Panc1 (cell line): ENCODE measurements around the gene RBM47. TPM values are rescaled to one million over a fixed set of nuclear protein-coding genes. Genes with fewer than 3 reads are reported as not detected.
"Not testable (repeated sequence)": the region's sequence is repeated elsewhere in the genome, so short reads cannot be mapped to it uniquely, and the experiment has no call there.

Source experiments
- ATAC-seq: fragments of 200-7000 bp; cut with Tn5 transposase; 2 replicates; pipeline ENCODE4 v1.9.1; 2020; ENCODE audit warnings: mild to moderate bottlenecking, moderate library complexity
- BruUV-seq: library from RNA; stranded (reverse); fragments of 400-500 nt; replicated peaks from 2 replicates; lab custom pipeline; 2021; lab: Mats Ljungman, UMichigan
- CTCF ChIA-PET: fragments of 300-600 bp; sonication (Branson Sonifier 250); formaldehyde crosslinking; loops from one replicate; lab custom pipeline; 2022; ENCODE audit warnings: antibody characterized with exemption; lab: Charles Lee
- POLR2A ChIA-PET: fragments of 300-600 bp; sonication (Branson Sonifier 250); formaldehyde crosslinking; loops from one replicate; lab custom pipeline; 2022; ENCODE audit warnings: antibody characterized with exemption; lab: Charles Lee
- DNase-seq: peaks from one replicate; pipeline ENCODE4 v3.0.0-alpha.2; 2010; ENCODE audit warnings: low read depth, low spot score
- H3K27ac ChIP-seq: 2 replicates; pipeline ENCODE4 v1.5.1; 2011; ENCODE audit warnings: mild to moderate bottlenecking, low read length, inconsistent platforms
- H3K27me3 ChIP-seq: fragments of 200-500 bp; sonication (Bioruptor generic); 2 replicates; pipeline ENCODE4 v1.6.0; 2014; ENCODE audit warnings: low read length, inconsistent platforms; ENCODE audit not compliant: control insufficient read depth, insufficient read depth
- H3K36me3 ChIP-seq: fragments of 200-500 bp; sonication (Bioruptor generic); 2 replicates; pipeline ENCODE4 v1.5.1; 2014; ENCODE audit warnings: inconsistent platforms, mild to moderate bottlenecking, low read length, moderate library complexity; ENCODE audit not compliant: control insufficient read depth, insufficient read depth
- H3K4me1 ChIP-seq: 2 replicates; pipeline ENCODE4 v1.5.1; 2011; ENCODE audit warnings: inconsistent platforms, mild to moderate bottlenecking, low read length, moderate library complexity; ENCODE audit not compliant: control insufficient read depth, insufficient read depth
- H3K4me3 ChIP-seq, 2 experiments: 2 replicates each; pipeline ENCODE4 v1.5.1; 2011 to 2012; ENCODE audit warnings: low read depth in 2 of 2, low read length in 2 of 2, mild to moderate bottlenecking in 2 of 2, inconsistent platforms in 1 of 2, moderate library complexity in 1 of 2
- H3K9me3 ChIP-seq: fragments of 200-500 bp; sonication (Bioruptor generic); 2 replicates; pipeline ENCODE4 v1.5.1; 2014; ENCODE audit warnings: low read depth, mild to moderate bottlenecking, inconsistent platforms, low read length, moderate library complexity; ENCODE audit not compliant: control insufficient read depth, insufficient read depth
- POLR2AphosphoS5 ChIP-seq: IDR thresholded peaks from 2 replicates; pipeline ENCODE4 v1.6.1; 2012; ENCODE audit warnings: mild to moderate bottlenecking, low read depth, low read length, moderate library complexity
- SIN3A ChIP-seq: IDR thresholded peaks from 2 replicates; pipeline ENCODE4 v1.6.1; 2012; ENCODE audit warnings: low read depth, mild to moderate bottlenecking, low read length, moderate library complexity, borderline replicate concordance; ENCODE audit not compliant: insufficient read depth
- TCF7L2 ChIP-seq: IDR thresholded peaks from 2 replicates; pipeline ENCODE4 v1.6.1; 2011; ENCODE audit warnings: mild to moderate bottlenecking, low read depth, low read length, inconsistent platforms
- in situ Hi-C: cut with HindIII; loops from 2 replicates; pipeline ENCODE4 v1.10.0; 2016; ENCODE audit warnings: low sequenced_read_pairs, low pct_unique_long_range_greater_than_20kb
- intact Hi-C: fragments of 100-400 bp; cut with micrococcal nuclease; formaldehyde crosslinking; loops from one replicate; pipeline ENCODE4 v1.10.0; 2022; ENCODE audit not compliant: unreplicated experiment
- total RNA-seq: library from RNA; stranded (reverse); gene quantifications from one replicate; pipeline ENCODE4 v1.2.1, GENCODE V29; 2021; ENCODE audit not compliant: unreplicated experiment
- TF ChIP-seq, protein P1 (sequence below): fragments of 450-650 bp; IDR thresholded peaks from 2 replicates; pipeline ENCODE4 v1.5.1; 2017; ENCODE audit warnings: mild to moderate bottlenecking
- TF ChIP-seq, protein P2 (sequence below), 2 experiments: IDR thresholded peaks; 2 replicates each; pipeline ENCODE4 v1.6.1; 2011 to 2012; ENCODE audit warnings: low read depth in 2 of 2, control low read depth in 1 of 2, low read length in 1 of 2, mild to moderate bottlenecking in 1 of 2, moderate library complexity in 1 of 2; ENCODE audit not compliant: insufficient read depth in 1 of 2

Gene RBM47
- total RNA-seq, 1 experiment from 2014 or later: 2.0 TPM

DNA sequence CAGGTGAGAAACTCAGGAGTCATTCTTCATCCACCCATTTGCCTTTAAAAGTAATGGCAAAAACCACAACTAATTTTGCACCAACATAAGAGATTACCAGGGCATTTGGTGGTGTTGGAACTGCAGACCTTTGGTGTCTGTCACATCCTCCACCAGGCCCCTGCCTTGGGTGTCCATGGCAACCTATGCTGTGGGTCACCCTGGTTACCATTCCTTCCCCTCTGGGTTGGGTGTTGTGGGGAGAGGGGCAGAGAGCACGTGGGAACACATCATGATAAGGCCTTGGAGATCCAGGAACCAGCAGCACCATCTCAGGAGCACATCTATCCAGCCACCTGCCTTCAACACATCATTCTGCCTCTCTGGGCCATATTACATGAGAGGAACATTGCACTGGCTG is 217.3 kb downstream of the RBM47 start:
- no peaks in the 10 kb centered on the region for H3K36me3 ChIP-seq
- POLR2A ChIA-PET: no interaction called here
- H3K27ac ChIP-seq: no peak overlapping the region
- TF ChIP-seq TCF7L2 (no peak), POLR2AphosphoS5 (no peak), SIN3A (no peak)
- H3K27me3 ChIP-seq: no peaks in the 10 kb centered on the region
- in situ Hi-C loops (no loop called here), intact Hi-C loops (no loop called here)
- BruUV-seq: no TSS peak
- CTCF ChIA-PET: interaction anchor here (0.6 kb wide), 1 partner anchor 15 kb away, joined by 11 read pairs; no protein-coding TSS in a partner anchor
- DNase-seq: no peak
- no peak overlapping the region for H3K4me3 ChIP-seq
- no peak for ATAC-seq
- no peaks in the 10 kb centered on the region for H3K4me1 ChIP-seq
- no peaks in the 10 kb centered on the region for H3K9me3 ChIP-seq

DNA sequence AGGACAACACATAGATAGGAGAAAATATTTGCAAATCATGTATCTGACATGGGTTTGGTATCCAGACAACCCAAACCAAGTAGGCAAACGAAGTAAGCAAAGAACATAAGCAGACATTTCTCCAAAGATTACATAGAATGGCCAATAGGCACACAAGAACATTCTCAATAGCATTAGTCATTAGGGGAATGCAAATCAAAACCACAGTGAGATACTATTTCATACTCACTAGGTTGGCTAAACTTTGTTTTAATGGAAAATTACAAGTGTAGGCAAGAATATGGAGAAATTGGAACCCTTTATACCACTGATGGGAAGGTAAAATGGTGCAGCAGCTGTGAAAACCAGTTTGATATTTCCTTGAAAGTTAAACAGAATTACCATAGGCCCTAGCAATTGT is 219.8 kb downstream of the RBM47 start:
- H3K4me3 ChIP-seq: no peak overlapping the region
- ChIA-PET CTCF (interaction anchor here (0.6 kb wide), 1 partner anchor 222 kb away, joined by 3 read pairs; no protein-coding TSS in a partner anchor), POLR2A (no interaction called here)
- DNase-seq (no peak), ATAC-seq (no peak)
- no peaks in the 10 kb centered on the region for H3K27me3 ChIP-seq
- in situ Hi-C loops: no loop called here
- no peak overlapping the region for H3K27ac ChIP-seq
- intact Hi-C loops: no loop called here
- TF ChIP-seq, protein P1, sequence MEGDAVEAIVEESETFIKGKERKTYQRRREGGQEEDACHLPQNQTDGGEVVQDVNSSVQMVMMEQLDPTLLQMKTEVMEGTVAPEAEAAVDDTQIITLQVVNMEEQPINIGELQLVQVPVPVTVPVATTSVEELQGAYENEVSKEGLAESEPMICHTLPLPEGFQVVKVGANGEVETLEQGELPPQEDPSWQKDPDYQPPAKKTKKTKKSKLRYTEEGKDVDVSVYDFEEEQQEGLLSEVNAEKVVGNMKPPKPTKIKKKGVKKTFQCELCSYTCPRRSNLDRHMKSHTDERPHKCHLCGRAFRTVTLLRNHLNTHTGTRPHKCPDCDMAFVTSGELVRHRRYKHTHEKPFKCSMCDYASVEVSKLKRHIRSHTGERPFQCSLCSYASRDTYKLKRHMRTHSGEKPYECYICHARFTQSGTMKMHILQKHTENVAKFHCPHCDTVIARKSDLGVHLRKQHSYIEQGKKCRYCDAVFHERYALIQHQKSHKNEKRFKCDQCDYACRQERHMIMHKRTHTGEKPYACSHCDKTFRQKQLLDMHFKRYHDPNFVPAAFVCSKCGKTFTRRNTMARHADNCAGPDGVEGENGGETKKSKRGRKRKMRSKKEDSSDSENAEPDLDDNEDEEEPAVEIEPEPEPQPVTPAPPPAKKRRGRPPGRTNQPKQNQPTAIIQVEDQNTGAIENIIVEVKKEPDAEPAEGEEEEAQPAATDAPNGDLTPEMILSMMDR: no peak
- no peaks in the 10 kb centered on the region for H3K9me3 ChIP-seq
- H3K4me1 ChIP-seq: no peaks in the 10 kb centered on the region
- no TSS peak for BruUV-seq
- no peaks in the 10 kb centered on the region for H3K36me3 ChIP-seq

DNA sequence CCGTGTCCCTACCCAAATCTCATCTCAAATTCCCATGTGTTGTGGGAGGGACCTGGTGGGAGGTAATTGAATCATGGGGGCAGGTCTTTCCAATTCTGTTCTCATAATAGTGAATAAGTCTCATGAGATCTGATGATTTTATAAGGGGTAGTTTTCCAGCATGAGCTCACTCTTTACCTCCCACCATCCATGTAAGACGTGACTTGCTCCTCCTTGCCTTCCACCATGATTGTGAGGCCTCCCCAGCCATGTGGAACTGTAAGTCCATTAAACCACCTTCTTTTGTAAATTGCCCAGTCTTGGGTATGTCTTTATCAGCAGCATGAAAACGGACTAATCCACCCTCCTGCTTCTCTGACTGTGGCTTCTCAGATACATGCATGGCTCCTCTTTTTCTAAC is 222.2 kb downstream of the RBM47 start:
- intact Hi-C loops: not testable (repeated sequence)

DNA sequence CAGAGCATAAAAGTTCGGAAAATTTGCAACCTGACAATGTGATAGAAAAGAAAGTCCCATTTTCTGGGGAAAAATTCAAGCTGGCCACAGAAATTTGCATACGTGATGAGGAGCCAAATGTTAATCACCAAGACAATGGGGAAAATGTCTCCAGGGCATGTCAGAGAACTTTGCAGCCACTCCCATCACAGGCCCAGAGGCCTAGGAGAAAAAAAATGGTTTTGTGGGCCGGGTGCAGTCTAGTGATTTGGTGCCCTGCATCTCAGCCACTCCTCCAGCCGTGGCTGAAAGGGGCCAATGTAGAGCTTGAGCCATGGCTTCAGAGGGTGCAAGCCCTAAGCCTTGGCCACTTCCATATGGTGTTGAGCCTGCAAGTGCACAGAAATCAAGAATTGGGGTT is 223.3 kb downstream of the RBM47 start:
- Histone ChIP-seq H3K4me1 (no peaks in the 10 kb centered on the region), H3K4me3 (no peak overlapping the region), H3K36me3 (no peaks in the 10 kb centered on the region), H3K27me3 (no peaks in the 10 kb centered on the region), H3K9me3 (no peaks in the 10 kb centered on the region), H3K27ac (no peak overlapping the region)
- DNase-seq (no peak), ATAC-seq (no peak)
- intact Hi-C loops (no loop called here), in situ Hi-C loops (no loop called here)
- no TSS peak for BruUV-seq
- ChIA-PET POLR2A (no interaction called here), CTCF (no interaction called here)
- TF ChIP-seq TCF7L2: no peak
- TF ChIP-seq, protein P1: no peak
- TF ChIP-seq POLR2AphosphoS5: no peak
- TF ChIP-seq, protein P2, sequence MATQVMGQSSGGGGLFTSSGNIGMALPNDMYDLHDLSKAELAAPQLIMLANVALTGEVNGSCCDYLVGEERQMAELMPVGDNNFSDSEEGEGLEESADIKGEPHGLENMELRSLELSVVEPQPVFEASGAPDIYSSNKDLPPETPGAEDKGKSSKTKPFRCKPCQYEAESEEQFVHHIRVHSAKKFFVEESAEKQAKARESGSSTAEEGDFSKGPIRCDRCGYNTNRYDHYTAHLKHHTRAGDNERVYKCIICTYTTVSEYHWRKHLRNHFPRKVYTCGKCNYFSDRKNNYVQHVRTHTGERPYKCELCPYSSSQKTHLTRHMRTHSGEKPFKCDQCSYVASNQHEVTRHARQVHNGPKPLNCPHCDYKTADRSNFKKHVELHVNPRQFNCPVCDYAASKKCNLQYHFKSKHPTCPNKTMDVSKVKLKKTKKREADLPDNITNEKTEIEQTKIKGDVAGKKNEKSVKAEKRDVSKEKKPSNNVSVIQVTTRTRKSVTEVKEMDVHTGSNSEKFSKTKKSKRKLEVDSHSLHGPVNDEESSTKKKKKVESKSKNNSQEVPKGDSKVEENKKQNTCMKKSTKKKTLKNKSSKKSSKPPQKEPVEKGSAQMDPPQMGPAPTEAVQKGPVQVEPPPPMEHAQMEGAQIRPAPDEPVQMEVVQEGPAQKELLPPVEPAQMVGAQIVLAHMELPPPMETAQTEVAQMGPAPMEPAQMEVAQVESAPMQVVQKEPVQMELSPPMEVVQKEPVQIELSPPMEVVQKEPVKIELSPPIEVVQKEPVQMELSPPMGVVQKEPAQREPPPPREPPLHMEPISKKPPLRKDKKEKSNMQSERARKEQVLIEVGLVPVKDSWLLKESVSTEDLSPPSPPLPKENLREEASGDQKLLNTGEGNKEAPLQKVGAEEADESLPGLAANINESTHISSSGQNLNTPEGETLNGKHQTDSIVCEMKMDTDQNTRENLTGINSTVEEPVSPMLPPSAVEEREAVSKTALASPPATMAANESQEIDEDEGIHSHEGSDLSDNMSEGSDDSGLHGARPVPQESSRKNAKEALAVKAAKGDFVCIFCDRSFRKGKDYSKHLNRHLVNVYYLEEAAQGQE (IDR thresholded peaks at IDR 0.05; ENCODE audit: insufficient read depth in 1 of 2, low read depth in 2 of 2, low read length in 1 of 2): no peak
- TF ChIP-seq SIN3A: no peak

More for the DNA sequence above, 222.2 kb downstream of the RBM47 start:
- H3K4me1 ChIP-seq, CTCF ChIA-PET, POLR2A ChIA-PET, in situ Hi-C loops, BruUV-seq, ATAC-seq, H3K36me3 ChIP-seq, H3K27ac ChIP-seq, H3K27me3 ChIP-seq, H3K4me3 ChIP-seq, H3K9me3 ChIP-seq, DNase-seq: not testable (repeated sequence)
